SK-N-MC (cell line): ENCODE measurements around the gene STK17B.
"Not testable (repeated sequence)": the region's sequence is repeated elsewhere in the genome, so short reads cannot be mapped to it uniquely, and the experiment has no call there.

Experiments
- EZH2 ChIP-seq: fragments of 200-600 bp; sonication (generic); IDR thresholded peaks from one replicate; pipeline ENCODE4 v1.6.1; 2017; ENCODE audit warnings: antibody characterized with exemption
- FOXP2 ChIP-seq: optimal IDR thresholded peaks from 2 replicates; pipeline ENCODE3; 2011; ENCODE audit warnings: mild to moderate bottlenecking, moderate library complexity; ENCODE audit not compliant: insufficient read depth; ENCODE audit errors: extremely low read length, control extremely low read depth
- POLR2AphosphoS5 ChIP-seq: IDR thresholded peaks from 2 replicates; pipeline ENCODE4 v1.6.1; 2012; ENCODE audit warnings: mild to moderate bottlenecking, low read depth, low read length, borderline replicate concordance

- TF ChIP-seq POLR2AphosphoS5, EZH2, FOXP2: not testable (repeated sequence)
These were observed 15.9 kb upstream of the STK17B start for GRCh38 chr2:196187175-196187700.
